CD14-positive monocyte (primary cell): ENCODE measurements around the gene PPP1R3G. TPM values are rescaled to one million over a fixed set of nuclear protein-coding genes. Genes with fewer than 3 reads are reported as not detected.

Experiments
- DNase-seq, 3 donors: peaks; one replicate each; pipeline ENCODE4 v3.0.0-alpha.2; 2011 to 2022
- H2AFZ ChIP-seq: 2 replicates; pipeline ENCODE4 v1.6.0; 2012; ENCODE audit warnings: mild to moderate bottlenecking, low read depth, low read length, inconsistent platforms; ENCODE audit not compliant: insufficient read depth, poor library complexity, severe bottlenecking
- H3K27ac ChIP-seq, 2 donors: 1 replicate in 1 of 2; 2 replicates in 1 of 2; pipeline ENCODE4 v1.5.1; 2012 to 2013; ENCODE audit warnings: low read length in 2 of 2, control low read depth in 1 of 2, inconsistent platforms in 1 of 2, low read depth in 1 of 2, mild to moderate bottlenecking in 1 of 2
- H3K27me3 ChIP-seq, 2 donors: one replicate each; pipeline versions ENCODE4 v1.6.0 to v1.6.1; 2011 to 2013; ENCODE audit warnings: low read length in 2 of 2; ENCODE audit not compliant: control insufficient read depth in 2 of 2, insufficient read depth in 2 of 2
- H3K36me3 ChIP-seq, 2 donors: replicated peaks in 1 of 2; 1 replicate in 1 of 2; 2 replicates in 1 of 2; pipeline versions ENCODE4 v1.5.1 to v1.6.1; 2012 to 2013; ENCODE audit warnings: low read length in 2 of 2, control low read depth in 1 of 2, inconsistent platforms in 1 of 2, mild to moderate bottlenecking in 1 of 2; ENCODE audit not compliant: insufficient read depth in 2 of 2, control insufficient read depth in 1 of 2
- H3K4me1 ChIP-seq, 2 donors: 1 replicate in 1 of 2; 2 replicates in 1 of 2; pipeline versions ENCODE4 v1.5.1 to v1.6.1; 2012 to 2013; ENCODE audit warnings: low read length in 2 of 2, control low read depth in 1 of 2, inconsistent platforms in 1 of 2, mild to moderate bottlenecking in 1 of 2, moderate library complexity in 1 of 2; ENCODE audit not compliant: insufficient read depth in 2 of 2, control insufficient read depth in 1 of 2
- H3K4me2 ChIP-seq: replicated peaks from 2 replicates; pipeline ENCODE3; 2012; ENCODE audit warnings: low read length, moderate library complexity, mild to moderate bottlenecking; ENCODE audit not compliant: poor library complexity, severe bottlenecking; ENCODE audit errors: extremely low read depth
- H3K4me3 ChIP-seq, 3 experiments: fragments of 200-600 bp in 1 of 3; sonication (generic) in 1 of 3; replicated peaks in 1 of 3; 1 replicate in 2 of 3; 2 replicates in 1 of 3; pipeline ENCODE4 v1.5.1; 2011 to 2013; ENCODE audit warnings: low read length in 3 of 3, mild to moderate bottlenecking in 3 of 3, control low read depth in 2 of 3, low read depth in 2 of 3, inconsistent platforms in 1 of 3, moderate library complexity in 1 of 3
- H3K79me2 ChIP-seq: 2 replicates; pipeline ENCODE4 v1.6.0; 2012; ENCODE audit warnings: mild to moderate bottlenecking, control low read depth, inconsistent platforms, low read length, moderate library complexity; ENCODE audit not compliant: insufficient read depth
- H3K9ac ChIP-seq: 2 replicates; pipeline ENCODE4 v1.6.0; 2017; ENCODE audit warnings: low read length, mild to moderate bottlenecking; ENCODE audit not compliant: insufficient read depth, poor library complexity, severe bottlenecking
- H3K9me3 ChIP-seq, 2 donors: replicated peaks in 1 of 2; 1 replicate in 1 of 2; 2 replicates in 1 of 2; pipeline versions ENCODE4 v1.5.1 to v1.6.1; 2012 to 2013; ENCODE audit warnings: low read length in 2 of 2, control low read depth in 1 of 2; ENCODE audit not compliant: control insufficient read depth in 1 of 2, insufficient read depth in 1 of 2
- H4K20me1 ChIP-seq: 2 replicates; pipeline ENCODE4 v1.6.0; 2012; ENCODE audit warnings: mild to moderate bottlenecking, low read length, control low read depth, moderate library complexity; ENCODE audit not compliant: insufficient read depth
- H3K27ac Mint-ChIP-seq, 7 donors: one replicate each; pipeline ENCODE4 v1.8.0; 2020; ENCODE audit warnings: mild to moderate bottlenecking in 7 of 7, mixed read lengths in 7 of 7, moderate library complexity in 6 of 7, inconsistent platforms in 2 of 7
- H3K27me3 Mint-ChIP-seq, 3 donors: one replicate each; pipeline ENCODE4 v1.8.0; 2021 to 2022; ENCODE audit warnings: low read depth in 3 of 3, mild to moderate bottlenecking in 3 of 3, mixed read lengths in 3 of 3, moderate library complexity in 3 of 3, inconsistent platforms in 1 of 3
- H3K36me3 Mint-ChIP-seq, 2 donors: one replicate each; pipeline ENCODE4 v1.8.0; 2020; ENCODE audit warnings: mixed read lengths in 2 of 2, inconsistent platforms in 1 of 2, mild to moderate bottlenecking in 1 of 2
- H3K4me1 Mint-ChIP-seq: one replicate; pipeline ENCODE4 v1.8.0; 2020; ENCODE audit warnings: mild to moderate bottlenecking, mixed read lengths
- H3K4me3 Mint-ChIP-seq, 2 donors: one replicate each; pipeline ENCODE4 v1.8.0; 2020; ENCODE audit warnings: mild to moderate bottlenecking in 2 of 2, mixed read lengths in 2 of 2, moderate library complexity in 1 of 2
- H3K9me3 Mint-ChIP-seq, 7 donors: one replicate each; pipeline ENCODE4 v1.8.0; 2020 to 2022; ENCODE audit warnings: mixed read lengths in 7 of 7, mild to moderate bottlenecking in 6 of 7, moderate library complexity in 6 of 7, inconsistent platforms in 2 of 7
- CTCF ChIP-seq: fragments of 200-600 bp; IDR thresholded peaks from one replicate; pipeline ENCODE4 v1.8.0; 2022; ENCODE audit warnings: antibody characterized with exemption, mild to moderate bottlenecking
- WGBS: methylation state at CpG from one replicate; pipeline ENCODE4 v1.1.5; 2013; ENCODE audit warnings: missing lambda C conversion rate; ENCODE audit not compliant: insufficient coverage; 5-methylcytosine and 5-hydroxymethylcytosine counted together
- intact Hi-C, 2 donors: fragments of 100-400 bp; cut with micrococcal nuclease; formaldehyde crosslinking; loops; one replicate each; pipeline versions ENCODE4 v1.15.0 to v1.15.1; 2023
- polyA plus RNA-seq, 3 donors: library from polyadenylated mRNA; depleted of rRNA in 1 of 3; unstranded in 2 of 3; stranded (reverse) in 1 of 3; fragments of 300-500 nt in 2 of 3; fragments of >200 nt in 1 of 3; fragmentation: Illumina TruSeq in 2 of 3; gene quantifications; 1 replicate in 2 of 3; 2 replicates in 1 of 3; pipeline ENCODE4 v1.2.3, GENCODE V29; 2012 to 2021

PPP1R3G gene
- polyA plus RNA-seq, 3 donors: 0.13 to 0.15 (median 0.13) TPM

- Mint-ChIP-seq H3K27ac (peak overlapping the region in 1 of 7 donors; percentile 49), H3K4me3 (no peak overlapping the region), H3K4me1 (peaks cover 41% of the 10 kb centered on the region), H3K9me3 (peaks cover 0 to 3% (median 0%) of the 10 kb centered on the region in 7 donors), H3K27me3 (peaks cover 0 to 5% (median 4%) of the 10 kb centered on the region in 3 donors), H3K36me3 (no peaks in the 10 kb centered on the region)
- TF ChIP-seq CTCF: no peak
- Histone ChIP-seq H3K36me3 (no peaks in the 10 kb centered on the region), H3K27ac (no peak overlapping the region), H3K4me3 (no peak overlapping the region), H3K79me2 (no peaks in the 10 kb centered on the region), H3K9ac (no peak overlapping the region), H2AFZ (no peak overlapping the region), H3K9me3 (no peaks in the 10 kb centered on the region), H3K4me2 (no peak overlapping the region), H3K4me1 (peaks cover 16 to 17% of the 10 kb centered on the region in 2 donors), H3K27me3 (no peaks in the 10 kb centered on the region), H4K20me1 (no peaks in the 10 kb centered on the region)
- 90% methylated on average over 3 of the region's 3 CpGs for WGBS
- intact Hi-C loops: no loop called here
- no peak for DNase-seq
These were observed 14.4 kb downstream of the PPP1R3G start for GRCh38 chr6:5099537-5099936.

- intact Hi-C loops: no loop called here
- no peaks in the 10 kb centered on the region for H3K36me3 ChIP-seq
- no peaks in the 10 kb centered on the region for H3K79me2 ChIP-seq
- peaks cover 31% of the 10 kb centered on the region for H3K4me1 Mint-ChIP-seq
- no peak for DNase-seq
- H2AFZ ChIP-seq: no peak overlapping the region
- whole genome bisulfite sequencing: 93% methylated on average over 4 of the region's 7 CpGs
- H3K4me3 Mint-ChIP-seq: no peak overlapping the region
- no peak overlapping the region for H3K4me3 ChIP-seq
- no peak overlapping the region for H3K4me2 ChIP-seq
- H3K9ac ChIP-seq: no peak overlapping the region
- no peaks in the 10 kb centered on the region for H4K20me1 ChIP-seq
- H3K9me3 ChIP-seq: no peaks in the 10 kb centered on the region
- H3K4me1 ChIP-seq: peaks cover 13% of the 10 kb centered on the region in 2 donors
- TF ChIP-seq CTCF: no peak
- no peaks in the 10 kb centered on the region for H3K36me3 Mint-ChIP-seq
- H3K27ac Mint-ChIP-seq: no peak overlapping the region
- no peak overlapping the region for H3K27ac ChIP-seq
- H3K27me3 Mint-ChIP-seq: peaks cover 0 to 5% (median 2%) of the 10 kb centered on the region in 3 donors
- H3K9me3 Mint-ChIP-seq: peaks cover 0 to 3% (median 0%) of the 10 kb centered on the region in 7 donors
- no peaks in the 10 kb centered on the region for H3K27me3 ChIP-seq
These were observed 15.7 kb downstream of the PPP1R3G start for GRCh38 chr6:5100806-5101205.
